A549 treated with dexamethasone at 1 μM for 4 hours (cell line): ENCODE results near the gene OR8D4. TPM values are rescaled to one million over a fixed set of nuclear protein-coding genes. Genes with fewer than 3 reads are reported as not detected.

Experiments
- total RNA-seq: library from RNA; stranded (reverse); fragments of 200-300 nt; extraction: Qiagen RNA extraction; gene quantifications from 5 replicates; pipeline ENCODE4 v1.2.3, GENCODE V29; 2022

The OR8D4 gene
- not detected in 5 replicates for total RNA-seq

GRCh38 chr11:123901867-123902266 is at the start of gene OR8D4:
TSS of gene OR8D4 (plus strand) at chr11:123902167. CDS start at chr11:123906432, 4,265 bp downstream.

GRCh38 chr11:123885570-123885969 is 16.4 kb upstream of the OR8D4 start, which contains the start of gene TMEM225:
TSS of gene TMEM225 (minus strand) at chr11:123885670. CDS start at chr11:123885425, 245 bp downstream.

GRCh38 chr11:123939317-123939716 is 37.4 kb downstream of the OR8D4 start, which contains the start of gene OR4D5:
TSS of gene OR4D5 (plus strand) at chr11:123939617. CDS start at chr11:123939617, 0 bp downstream.

GRCh38 chr11:123943738-123944137 is 41.8 kb downstream of the OR8D4 start, which contains the start of gene OR6T1:
TSS of gene OR6T1 (minus strand) at chr11:123943838. CDS start at chr11:123943838, 0 bp downstream.

Other genes starting within 250 kb of the OR8D4 start
- 0.03 to 0.18 TPM (median 0.15 TPM) in 5 replicates for gene SCN3B, start 247.5 kb upstream of the OR8D4 start, total RNA-seq
- gene ZNF202, start 160.5 kb upstream of the OR8D4 start, total RNA-seq: 7.0 to 9.9 TPM (median 8.4 TPM) in 5 replicates
- not detected in 5 replicates for gene OR6X1, start 147.6 kb upstream of the OR8D4 start, total RNA-seq
- gene OR6M1, start 95.8 kb upstream of the OR8D4 start, total RNA-seq: not detected in 5 replicates
- not detected in 5 replicates for gene TMEM225, start 16.5 kb upstream of the OR8D4 start, total RNA-seq
- not detected in 5 replicates for gene OR4D5, start 37.5 kb downstream of the OR8D4 start, total RNA-seq
- not detected in 5 replicates for gene OR6T1, start 41.7 kb downstream of the OR8D4 start, total RNA-seq
- not detected in 5 replicates for gene OR10S1, start 75.6 kb downstream of the OR8D4 start, total RNA-seq
- not detected in 5 replicates for gene OR10G6, start 93.0 kb downstream of the OR8D4 start, total RNA-seq
- gene OR10G4, start 110.8 kb downstream of the OR8D4 start, total RNA-seq: not detected in 5 replicates
- gene OR10G9, start 120.8 kb downstream of the OR8D4 start, total RNA-seq: not detected in 5 replicates
- gene OR10G8, start 124.6 kb downstream of the OR8D4 start, total RNA-seq: not detected in 5 replicates
- gene OR10G7, start 139.2 kb downstream of the OR8D4 start, total RNA-seq: not detected in 5 replicates
- 0.13 to 0.24 TPM (median 0.18 TPM) in 5 replicates for gene VWA5A, start 213.3 kb downstream of the OR8D4 start, total RNA-seq